RWPE2 (cell line): ENCODE data around the gene GLIS2.

Source experiments
- ATAC-seq: fragments of 200-7000 bp; cut with Tn5 transposase; 3 replicates; pipeline ENCODE4 v1.9.1; 2021; ENCODE audit warnings: low read depth
- DNase-seq: peaks from one replicate; pipeline ENCODE4 v3.0.0-alpha.2; 2020; ENCODE audit warnings: low spot score
- H3K27ac ChIP-seq: fragments of 450-650 bp; 2 replicates; pipeline ENCODE4 v1.5.1; 2017; ENCODE audit warnings: mild to moderate bottlenecking; ENCODE audit not compliant: poor library complexity, severe bottlenecking
- H3K27me3 ChIP-seq: fragments of 250-450 bp; sonication (Bioruptor Pico); 2 replicates; pipeline ENCODE4 v1.5.1; 2021; ENCODE audit warnings: mild to moderate bottlenecking, moderate library complexity; ENCODE audit not compliant: insufficient read depth, poor library complexity, severe bottlenecking
- H3K36me3 ChIP-seq: fragments of 250-450 bp; sonication (Bioruptor Pico); 2 replicates; pipeline ENCODE4 v1.5.1; 2020; ENCODE audit warnings: low read depth, mild to moderate bottlenecking, moderate library complexity
- H3K4me1 ChIP-seq: fragments of 250-450 bp; sonication (Bioruptor Pico); 2 replicates; pipeline ENCODE4 v1.5.1; 2021; ENCODE audit warnings: mild to moderate bottlenecking, moderate library complexity; ENCODE audit not compliant: insufficient read depth, poor library complexity, severe bottlenecking
- H3K4me3 ChIP-seq: fragments of 250-450 bp; sonication (Bioruptor Pico); 2 replicates; pipeline ENCODE4 v1.5.1; 2021; ENCODE audit warnings: mild to moderate bottlenecking, moderate library complexity; ENCODE audit not compliant: severe bottlenecking
- H3K9me3 ChIP-seq: fragments of 250-450 bp; sonication (Bioruptor Pico); 2 replicates; pipeline ENCODE4 v1.5.1; 2021; ENCODE audit warnings: mild to moderate bottlenecking, moderate library complexity; ENCODE audit not compliant: severe bottlenecking
- TF ChIP-seq, protein P1 (sequence below): fragments of 450-650 bp; IDR thresholded peaks from one replicate; pipeline ENCODE4 v1.5.1; 2017; ENCODE audit warnings: mild to moderate bottlenecking, moderate library complexity; ENCODE audit not compliant: poor library complexity, severe bottlenecking

The GLIS2 gene

DNA sequence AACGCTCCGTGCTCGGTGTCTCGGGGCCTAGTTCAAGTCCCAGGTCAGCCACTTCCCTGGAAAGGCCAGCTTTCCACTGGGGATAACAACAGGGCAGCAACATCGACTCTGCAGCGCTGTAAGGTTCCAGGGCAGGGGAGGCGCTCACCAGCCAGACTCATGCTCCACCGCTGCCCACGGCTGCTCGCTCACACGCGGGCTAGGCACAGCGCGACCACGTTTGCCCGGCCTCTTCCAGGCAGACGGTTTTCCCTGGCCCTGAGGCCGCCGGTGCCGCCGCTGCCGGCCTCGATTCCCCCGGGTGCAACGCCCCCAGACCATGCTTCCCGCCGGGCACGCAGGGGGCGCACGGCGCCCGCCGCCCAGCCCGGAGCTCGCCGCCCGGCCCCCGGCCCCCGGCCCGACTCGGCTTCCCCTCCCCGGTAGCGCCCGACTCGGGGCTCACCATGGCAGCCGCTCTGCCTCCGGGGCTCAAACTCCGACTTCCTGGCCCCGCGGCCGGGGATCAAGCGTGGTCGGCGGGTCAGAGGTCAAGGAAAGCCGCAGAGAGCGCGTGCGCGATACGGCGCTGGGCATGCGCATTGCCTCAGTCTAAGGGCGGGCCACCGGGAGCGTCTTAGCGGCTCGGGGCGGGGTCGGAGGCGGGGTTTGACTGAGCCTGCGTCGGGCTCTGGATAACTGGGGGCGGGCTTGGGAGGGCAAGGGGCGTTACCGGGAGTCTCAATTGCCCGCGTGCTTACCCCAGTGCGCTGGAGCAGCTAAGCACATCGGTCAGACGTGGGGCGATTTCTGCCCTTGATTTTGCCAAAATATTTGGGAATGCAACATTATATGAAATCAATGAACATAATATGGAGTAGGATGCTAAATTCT is 35.2 kb downstream of the GLIS2 start, which contains the start of gene PAM16:
Gene PAM16 (minus strand): TSS at position 535 of the 873 bp plus-strand sequence. CDS start 87 bp downstream, at position 448.
- ATAC-seq = peak; percentile 91
- TF ChIP-seq, protein P1, sequence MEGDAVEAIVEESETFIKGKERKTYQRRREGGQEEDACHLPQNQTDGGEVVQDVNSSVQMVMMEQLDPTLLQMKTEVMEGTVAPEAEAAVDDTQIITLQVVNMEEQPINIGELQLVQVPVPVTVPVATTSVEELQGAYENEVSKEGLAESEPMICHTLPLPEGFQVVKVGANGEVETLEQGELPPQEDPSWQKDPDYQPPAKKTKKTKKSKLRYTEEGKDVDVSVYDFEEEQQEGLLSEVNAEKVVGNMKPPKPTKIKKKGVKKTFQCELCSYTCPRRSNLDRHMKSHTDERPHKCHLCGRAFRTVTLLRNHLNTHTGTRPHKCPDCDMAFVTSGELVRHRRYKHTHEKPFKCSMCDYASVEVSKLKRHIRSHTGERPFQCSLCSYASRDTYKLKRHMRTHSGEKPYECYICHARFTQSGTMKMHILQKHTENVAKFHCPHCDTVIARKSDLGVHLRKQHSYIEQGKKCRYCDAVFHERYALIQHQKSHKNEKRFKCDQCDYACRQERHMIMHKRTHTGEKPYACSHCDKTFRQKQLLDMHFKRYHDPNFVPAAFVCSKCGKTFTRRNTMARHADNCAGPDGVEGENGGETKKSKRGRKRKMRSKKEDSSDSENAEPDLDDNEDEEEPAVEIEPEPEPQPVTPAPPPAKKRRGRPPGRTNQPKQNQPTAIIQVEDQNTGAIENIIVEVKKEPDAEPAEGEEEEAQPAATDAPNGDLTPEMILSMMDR = peak; percentile 23
- Histone ChIP-seq H3K27me3 (no peaks in the 10 kb centered on the region), H3K4me3 (peak within 1 kb of the TSS; percentile 94), H3K9me3 (no peaks in the 10 kb centered on the region), H3K27ac (peak within 1 kb of the TSS; percentile 70), H3K36me3 (peaks cover 10% of the 10 kb centered on the region), H3K4me1 (peaks cover 11% of the 10 kb centered on the region)
- peak; percentile 97 for DNase-seq

DNA sequence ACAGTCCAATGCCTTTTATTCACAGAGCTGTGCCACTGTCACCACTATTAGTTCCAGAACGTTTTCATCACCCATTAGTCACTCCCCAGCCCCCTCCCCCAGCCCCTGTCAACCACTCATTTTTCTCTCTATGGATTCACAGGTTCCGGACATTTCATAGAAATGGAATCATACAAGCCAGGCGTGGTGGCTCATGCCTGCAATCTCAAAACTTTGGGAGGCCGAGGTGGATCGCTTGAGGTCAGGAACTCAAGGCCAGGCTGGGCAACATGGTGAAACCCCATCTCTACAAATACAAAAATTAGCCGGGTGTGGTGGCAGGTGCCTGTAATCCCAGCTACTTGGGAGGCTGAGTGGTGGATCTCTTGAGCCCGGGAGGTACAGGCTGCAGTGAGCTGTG is 36.0 kb downstream of the GLIS2 start:
- peak overlapping the region; percentile 70 for H3K27ac ChIP-seq
- H3K36me3 ChIP-seq = peaks cover 10% of the 10 kb centered on the region
- TF ChIP-seq, protein P1 = no peak
- DNase-seq = no peak
- peak; percentile 28; the same call in 2 of the 3 replicates for ATAC-seq
- H3K4me3 ChIP-seq = no peak overlapping the region
- H3K9me3 ChIP-seq = no peaks in the 10 kb centered on the region
- peaks cover 11% of the 10 kb centered on the region for H3K4me1 ChIP-seq
- H3K27me3 ChIP-seq = no peaks in the 10 kb centered on the region

DNA sequence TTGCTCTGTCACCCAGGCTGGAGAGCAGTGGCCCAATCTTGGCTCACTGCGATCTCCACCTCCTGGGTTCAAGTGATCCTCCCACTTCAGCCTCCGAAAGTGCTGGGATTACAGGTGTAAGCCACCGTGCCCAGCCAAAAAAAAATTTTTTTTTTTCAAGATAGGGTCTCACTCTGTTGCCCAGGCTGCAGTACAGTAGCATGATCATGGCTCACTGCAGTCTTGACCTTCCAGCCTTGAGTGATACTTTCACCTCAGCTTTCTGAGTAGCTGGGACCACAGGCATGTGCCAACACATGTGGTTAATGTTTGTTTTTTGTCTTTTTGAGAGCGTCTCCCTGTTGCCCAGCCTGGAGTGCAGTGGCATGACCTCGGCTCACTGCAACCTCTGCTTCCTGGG is 37.0 kb downstream of the GLIS2 start:
- no peak for DNase-seq

DNA sequence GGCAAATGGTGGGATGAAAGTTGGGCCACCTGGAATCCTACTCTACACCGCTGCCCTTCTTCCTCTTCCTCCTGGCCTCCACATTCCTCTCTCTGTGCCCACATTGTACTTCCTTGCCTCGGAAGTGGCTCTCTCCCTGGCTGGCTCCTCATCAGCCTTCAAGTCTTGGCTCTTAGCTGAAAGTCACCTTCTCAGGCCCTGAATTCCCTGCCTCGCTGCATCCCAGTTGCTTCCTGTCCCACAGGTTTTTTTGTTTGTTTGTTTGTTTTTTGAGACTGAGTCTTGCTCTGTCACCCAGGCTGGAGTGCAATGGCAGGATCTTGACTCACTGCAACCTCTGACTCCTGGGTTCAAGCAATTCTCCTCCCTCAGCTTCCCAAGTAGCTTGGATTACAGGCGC is 37.8 kb downstream of the GLIS2 start:
- H3K36me3 ChIP-seq = peaks cover 10% of the 10 kb centered on the region
- no peak for DNase-seq

More for the DNA sequence above, 37.0 kb downstream of the GLIS2 start:
- H3K27me3 ChIP-seq = no peaks in the 10 kb centered on the region
- TF ChIP-seq, protein P1 = no peak
- no peak for ATAC-seq
- no peak overlapping the region for H3K4me3 ChIP-seq
- H3K36me3 ChIP-seq = peaks cover 10% of the 10 kb centered on the region
- no peaks in the 10 kb centered on the region for H3K9me3 ChIP-seq
- H3K27ac ChIP-seq = peak overlapping the region; percentile 70
- H3K4me1 ChIP-seq = peaks cover 11% of the 10 kb centered on the region

More for the DNA sequence above, 37.8 kb downstream of the GLIS2 start:
- Histone ChIP-seq H3K4me3 (no peak overlapping the region), H3K9me3 (no peaks in the 10 kb centered on the region), H3K27me3 (no peaks in the 10 kb centered on the region), H3K4me1 (peaks cover 11% of the 10 kb centered on the region), H3K27ac (no peak overlapping the region)
- ATAC-seq = no peak
- TF ChIP-seq, protein P1 = no peak
